OCI-LY3 (cell line): ENCODE results near the gene EPHA1.

Experiments
- H2AFZ ChIP-seq: fragments of 200-600, 300-600 bp; shearing (Covaris generic); 2 replicates; pipeline ENCODE4 v1.6.0; 2014; ENCODE audit warnings: antibody characterized with exemption, low read depth, low read length
- H3K27ac ChIP-seq: fragments of 200-600, 300-600 bp; sonication (generic); 2 replicates; pipeline ENCODE4 v1.5.1; 2014; ENCODE audit warnings: mild to moderate bottlenecking, low read length, moderate library complexity, mixed read lengths
- H3K27me3 ChIP-seq: fragments of 200-600, 300-600 bp; sonication (generic); 2 replicates; pipeline ENCODE4 v1.6.1; 2014; ENCODE audit warnings: low read depth, low read length, mixed read lengths
- H3K36me3 ChIP-seq: fragments of 200-600, 300-600 bp; sonication (generic); replicated peaks from 2 replicates; pipeline ENCODE3; 2014; ENCODE audit warnings: low read depth, low read length, mixed read lengths
- H3K4me1 ChIP-seq: fragments of 300-600, 200-600 bp; sonication (generic); 2 replicates; pipeline ENCODE4 v1.6.1; 2014; ENCODE audit warnings: low read length, mixed read lengths
- H3K4me2 ChIP-seq: fragments of 200-600, 300-600 bp; sonication (generic); 2 replicates; pipeline ENCODE4 v1.6.1; 2014; ENCODE audit warnings: low read length, mixed read lengths
- H3K4me3 ChIP-seq: fragments of 300-600, 200-600 bp; sonication (generic); 2 replicates; pipeline ENCODE4 v1.5.1; 2014; ENCODE audit warnings: antibody characterized with exemption, mild to moderate bottlenecking, low read length, moderate library complexity
- H3K79me2 ChIP-seq: fragments of 300-600, 200-600 bp; shearing (Covaris generic); 2 replicates; pipeline ENCODE4 v1.6.1; 2014; ENCODE audit warnings: mild to moderate bottlenecking, low read length, mixed read lengths
- H3K9ac ChIP-seq: fragments of 300-600, 200-600 bp; shearing (Covaris generic); 2 replicates; pipeline ENCODE4 v1.6.0; 2014; ENCODE audit warnings: mild to moderate bottlenecking, low read length, moderate library complexity
- H3K9me3 ChIP-seq: fragments of 200-600, 300-600 bp; shearing (Covaris generic); 2 replicates; pipeline ENCODE4 v1.6.1; 2014; ENCODE audit warnings: low read length, mixed read lengths; ENCODE audit not compliant: insufficient read depth
- H4K20me1 ChIP-seq: fragments of 200-600, 300-600 bp; sonication (generic); 2 replicates; pipeline ENCODE4 v1.6.1; 2016; ENCODE audit warnings: low read length, mixed read lengths; ENCODE audit not compliant: insufficient read depth
- EZH2phosphoT487 ChIP-seq: fragments of 200-600 bp; shearing (Covaris generic); IDR thresholded peaks from 2 replicates; pipeline ENCODE4 v1.6.1; 2018; ENCODE audit warnings: antibody characterized with exemption, mixed run types, low read depth
- TF ChIP-seq, protein P1 (sequence below): fragments of 200-600, 300-600 bp; sonication (generic); IDR thresholded peaks from 2 replicates; pipeline ENCODE4 v1.5.1; 2014; ENCODE audit warnings: antibody characterized with exemption, low read length, low read depth

The EPHA1 gene

DNA sequence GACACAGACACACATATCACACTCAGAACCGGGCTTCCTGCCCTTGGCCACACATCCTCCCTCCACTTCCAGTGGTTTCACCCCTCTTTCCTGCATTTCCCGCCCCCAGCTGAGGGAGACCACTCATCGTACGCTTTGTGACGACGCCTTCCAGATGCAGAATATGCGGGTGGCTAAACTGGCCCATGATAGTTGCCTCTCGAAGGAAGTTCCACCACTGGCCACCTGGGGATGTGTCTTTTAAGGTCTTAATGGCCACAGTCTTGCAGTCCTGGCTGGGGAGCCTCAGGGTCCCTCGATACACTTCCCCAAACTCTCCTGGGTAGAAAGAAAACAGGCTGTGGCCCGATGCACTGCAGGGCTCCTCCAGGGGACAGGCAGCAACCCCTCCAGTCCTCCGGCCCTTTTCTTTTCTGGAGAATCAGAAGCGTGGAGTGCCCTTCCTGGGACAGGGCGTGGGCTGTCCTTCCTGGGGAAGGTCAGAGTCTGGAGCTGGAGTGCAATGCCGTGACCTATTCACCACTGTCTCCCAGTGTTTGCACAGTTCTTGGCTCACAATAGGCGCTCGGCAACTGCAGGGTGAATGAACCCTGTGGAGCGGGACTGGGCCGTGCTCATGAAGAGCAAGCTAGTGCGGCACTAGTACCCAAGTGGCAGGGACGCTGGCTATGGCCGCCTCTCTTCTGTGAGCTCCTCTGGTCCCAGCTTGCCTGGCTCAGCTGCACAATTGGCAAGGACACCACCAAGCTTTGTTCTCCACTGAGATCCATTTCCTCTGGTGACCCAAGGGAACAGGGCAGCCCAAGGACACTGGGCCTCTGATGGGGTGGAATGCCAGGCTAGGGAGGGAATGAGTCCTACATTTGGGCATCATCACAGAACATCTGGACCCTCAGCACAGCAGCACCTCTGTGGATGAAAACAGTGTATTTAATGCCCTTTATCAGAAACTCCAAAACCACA, 13.2 kb downstream of the EPHA1 start:
- TF ChIP-seq, protein P1, sequence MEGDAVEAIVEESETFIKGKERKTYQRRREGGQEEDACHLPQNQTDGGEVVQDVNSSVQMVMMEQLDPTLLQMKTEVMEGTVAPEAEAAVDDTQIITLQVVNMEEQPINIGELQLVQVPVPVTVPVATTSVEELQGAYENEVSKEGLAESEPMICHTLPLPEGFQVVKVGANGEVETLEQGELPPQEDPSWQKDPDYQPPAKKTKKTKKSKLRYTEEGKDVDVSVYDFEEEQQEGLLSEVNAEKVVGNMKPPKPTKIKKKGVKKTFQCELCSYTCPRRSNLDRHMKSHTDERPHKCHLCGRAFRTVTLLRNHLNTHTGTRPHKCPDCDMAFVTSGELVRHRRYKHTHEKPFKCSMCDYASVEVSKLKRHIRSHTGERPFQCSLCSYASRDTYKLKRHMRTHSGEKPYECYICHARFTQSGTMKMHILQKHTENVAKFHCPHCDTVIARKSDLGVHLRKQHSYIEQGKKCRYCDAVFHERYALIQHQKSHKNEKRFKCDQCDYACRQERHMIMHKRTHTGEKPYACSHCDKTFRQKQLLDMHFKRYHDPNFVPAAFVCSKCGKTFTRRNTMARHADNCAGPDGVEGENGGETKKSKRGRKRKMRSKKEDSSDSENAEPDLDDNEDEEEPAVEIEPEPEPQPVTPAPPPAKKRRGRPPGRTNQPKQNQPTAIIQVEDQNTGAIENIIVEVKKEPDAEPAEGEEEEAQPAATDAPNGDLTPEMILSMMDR, result no peak
- no peak for TF ChIP-seq EZH2phosphoT487
- H3K9me3 ChIP-seq, result no peaks in the 10 kb centered on the region
- no peak overlapping the region for H3K27ac ChIP-seq
- peaks cover 8% of the 10 kb centered on the region; the same call in 1 of the 2 replicates for H3K27me3 ChIP-seq
- 0 out of 2 replicates have a peak, but pooled peaks cover 4% of the 10 kb centered on the region for H4K20me1 ChIP-seq
- no peaks in the 10 kb centered on the region for H3K4me1 ChIP-seq
- no peak overlapping the region for H3K9ac ChIP-seq
- H3K36me3 ChIP-seq, result peaks cover 14% of the 10 kb centered on the region
- H3K79me2 ChIP-seq, result no peaks in the 10 kb centered on the region
- H3K4me3 ChIP-seq, result no peak overlapping the region
- H3K4me2 ChIP-seq, result no peak overlapping the region
- no peak overlapping the region for H2AFZ ChIP-seq

DNA sequence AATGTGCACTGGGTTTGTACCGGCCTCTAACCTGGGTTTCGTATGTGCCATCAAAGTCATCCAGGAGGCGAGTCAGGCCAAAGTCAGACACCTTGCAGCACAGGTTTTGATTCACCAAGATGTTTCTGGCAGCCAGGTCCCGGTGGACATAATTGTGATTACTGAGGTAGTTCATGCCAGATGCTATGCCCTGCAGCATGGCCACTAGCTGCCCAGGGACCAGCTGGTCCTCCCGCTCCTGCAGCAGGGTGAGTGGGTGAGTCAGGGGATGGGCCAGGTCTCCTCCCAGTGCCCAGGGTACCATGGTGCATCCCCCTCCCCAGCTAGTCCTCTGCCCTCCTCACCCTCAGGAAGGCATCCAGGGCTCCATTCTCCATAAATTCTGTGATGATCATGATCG, 13.9 kb downstream of the EPHA1 start:
- H3K9me3 ChIP-seq, result no peaks in the 10 kb centered on the region
- 0 out of 2 replicates have a peak, but pooled peaks cover 4% of the 10 kb centered on the region for H4K20me1 ChIP-seq
- peaks cover 14% of the 10 kb centered on the region for H3K36me3 ChIP-seq
- no peak overlapping the region for H3K27ac ChIP-seq
- H3K4me1 ChIP-seq, result no peaks in the 10 kb centered on the region
- 0 out of 2 replicates have a peak, but pooled peaks cover 4% of the 10 kb centered on the region for H3K27me3 ChIP-seq
- TF ChIP-seq, protein P1, result no peak
- no peak for TF ChIP-seq EZH2phosphoT487
- no peak overlapping the region for H3K9ac ChIP-seq
- H2AFZ ChIP-seq, result no peak overlapping the region
- no peak overlapping the region for H3K4me2 ChIP-seq
- no peaks in the 10 kb centered on the region for H3K79me2 ChIP-seq
- H3K4me3 ChIP-seq, result no peak overlapping the region

DNA sequence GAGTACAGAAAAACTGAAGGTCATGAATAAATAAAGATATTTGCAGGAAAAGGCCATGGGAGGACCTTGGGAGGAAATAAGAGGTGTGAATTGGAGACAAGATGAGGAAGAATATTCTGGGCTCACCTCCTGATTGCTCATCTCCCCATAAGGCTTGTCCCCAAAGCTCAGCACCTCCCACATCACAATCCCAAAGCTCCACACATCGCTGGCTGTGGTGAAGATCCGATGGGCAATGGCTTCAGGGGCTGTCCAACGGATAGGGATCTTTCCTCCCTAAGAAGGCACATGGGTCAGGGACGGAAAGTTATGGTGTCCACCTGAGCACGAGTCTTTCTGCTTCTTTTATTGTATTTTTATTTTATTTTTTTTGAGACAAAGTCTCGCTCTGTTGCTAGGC, 14.6 kb downstream of the EPHA1 start:
- no peaks in the 10 kb centered on the region for H3K79me2 ChIP-seq
- H3K36me3 ChIP-seq, result peaks cover 17% of the 10 kb centered on the region
- 0 out of 2 replicates have a peak, but pooled peaks cover 4% of the 10 kb centered on the region for H3K27me3 ChIP-seq
- no peak overlapping the region for H3K4me3 ChIP-seq
- H3K9me3 ChIP-seq, result no peaks in the 10 kb centered on the region
- no peak overlapping the region for H3K9ac ChIP-seq
- H4K20me1 ChIP-seq, result 0 out of 2 replicates have a peak, but pooled peaks cover 4% of the 10 kb centered on the region
- no peak overlapping the region for H3K4me2 ChIP-seq
- H3K4me1 ChIP-seq, result no peaks in the 10 kb centered on the region
- no peak overlapping the region for H2AFZ ChIP-seq
- no peak overlapping the region for H3K27ac ChIP-seq
- TF ChIP-seq EZH2phosphoT487, result no peak
- TF ChIP-seq, protein P1, result no peak

DNA sequence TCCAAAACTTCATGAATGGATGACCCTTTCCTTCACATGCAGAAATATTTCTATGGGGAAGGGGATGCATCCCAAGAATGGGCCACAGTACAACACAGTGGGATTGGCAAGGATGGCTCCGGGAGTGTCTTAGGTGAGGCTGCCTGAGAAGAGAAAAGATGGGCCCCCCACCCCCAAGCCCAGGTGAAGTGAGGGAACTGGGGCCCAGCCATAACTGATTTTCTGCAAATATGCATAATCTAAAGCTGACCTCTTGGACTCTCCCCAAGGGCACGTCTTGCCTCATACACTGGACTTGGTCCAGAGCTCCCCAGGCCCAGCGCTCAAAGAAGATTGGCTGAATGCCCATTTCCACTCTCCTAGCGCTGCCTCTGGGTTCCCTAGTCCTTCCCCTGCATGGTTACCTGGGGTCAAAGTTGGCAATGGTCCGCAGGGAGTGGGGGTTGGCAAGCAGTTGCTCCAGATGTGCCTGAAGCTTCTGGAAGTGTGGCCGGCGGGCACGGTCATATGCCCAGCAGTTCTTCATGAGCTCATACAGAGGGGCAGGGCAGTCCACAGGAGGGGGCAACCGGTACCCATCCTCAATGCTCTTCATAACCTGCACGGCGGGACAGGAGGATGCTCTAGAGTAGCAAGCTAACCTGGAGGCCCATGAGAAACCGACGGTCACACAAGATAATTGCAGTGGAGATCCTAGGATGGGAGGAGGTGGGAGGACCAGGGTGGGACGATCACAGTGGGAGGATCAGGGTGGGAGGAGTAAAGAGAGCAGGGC, 15.2 kb downstream of the EPHA1 start:
- no peak overlapping the region for H3K9ac ChIP-seq
- H3K36me3 ChIP-seq, result peaks cover 20% of the 10 kb centered on the region
- H2AFZ ChIP-seq, result no peak overlapping the region
- no peaks in the 10 kb centered on the region for H3K9me3 ChIP-seq
- H3K4me3 ChIP-seq, result no peak overlapping the region
- no peaks in the 10 kb centered on the region for H3K79me2 ChIP-seq
- H4K20me1 ChIP-seq, result 0 out of 2 replicates have a peak, but pooled peaks cover 4% of the 10 kb centered on the region
- H3K4me1 ChIP-seq, result no peaks in the 10 kb centered on the region
- no peak overlapping the region for H3K4me2 ChIP-seq
- no peak overlapping the region for H3K27ac ChIP-seq
- H3K27me3 ChIP-seq, result 0 out of 2 replicates have a peak, but pooled peaks cover 4% of the 10 kb centered on the region
- TF ChIP-seq EZH2phosphoT487, result no peak
- TF ChIP-seq, protein P1, result no peak
